Loucy (cell line): Measurements from ENCODE around the gene TPCN2.

Source experiments
- CTCF ChIP-seq: fragments of 200-600 bp; sonication (generic); conservative IDR thresholded peaks from 2 replicates; pipeline ENCODE4 v1.5.1; 2014; ENCODE audit warnings: mild to moderate bottlenecking, antibody characterized with exemption, low read length
- EZH2phosphoT487 ChIP-seq: fragments of 200-600 bp; IDR thresholded peaks from 2 replicates; pipeline ENCODE4 v1.6.1; 2018; ENCODE audit warnings: antibody characterized with exemption, mild to moderate bottlenecking, moderate library complexity, borderline replicate concordance

GRCh38 chr11:69100454-69101114 is 51.9 kb downstream of the TPCN2 start:
- TF ChIP-seq CTCF (no peak), EZH2phosphoT487 (no peak)
